ENCODE results near the gene NOC4L. TPM values are rescaled to one million over a fixed set of nuclear protein-coding genes. Genes with fewer than 3 reads are reported as not detected.
"Not testable (repeated sequence)": the region's sequence is repeated elsewhere in the genome, so short reads cannot be mapped to it uniquely, and the experiment has no call there.

Gene NOC4L
- total RNA-seq, 1 experiment from 2014 or later, result 41.4 TPM

GRCh38 chr12:132147423-132148367 lies 3.4 kb downstream of the NOC4L start:
- Mint-ChIP-seq H3K36me3 (peaks cover 7% of the 10 kb centered on the region), H3K4me1 (peaks cover 10% of the 10 kb centered on the region), H3K27me3 (ENCODE audit: low read depth) (no peaks in the 10 kb centered on the region), H3K4me3 (no peak overlapping the region), H3K9me3 (no peaks in the 10 kb centered on the region), H3K27ac (no peak overlapping the region)
- ChIA-PET CTCF (interaction anchor here (0.7 kb wide), 1 partner anchor 280 kb away, joined by 3 read pairs; no protein-coding TSS in a partner anchor), POLR2A (no interaction called here)
- DNase-seq (ENCODE audit: low spot score) (no peak), ATAC-seq (no peak)
- TF ChIP-seq ATF6 (CRISPR knock-in tag; IDR thresholded peaks at IDR 0.05) (no peak), ZMAT4 (CRISPR knock-in tag; IDR thresholded peaks at IDR 0.05) (no peak), RORB (CRISPR knock-in tag; IDR thresholded peaks at IDR 0.05) (no peak), ZNF671 (CRISPR knock-in tag; IDR thresholded peaks at IDR 0.05) (no peak), FOXK1 (CRISPR knock-in tag; IDR thresholded peaks at IDR 0.05) (no peak)

- POLR2A ChIA-PET, result no interaction called here
- H3K27ac Mint-ChIP-seq, result no peak overlapping the region
- H3K36me3 Mint-ChIP-seq, result peaks cover 4% of the 10 kb centered on the region; the same call in 1 of the 2 replicates
- ATAC-seq (no peak), DNase-seq (ENCODE audit: low spot score) (no peak)
- TF ChIP-seq NFYB (CRISPR knock-in tag; conservative IDR thresholded peaks at IDR 0.05; ENCODE audit: low read depth) (no peak), ZSCAN18 (CRISPR knock-in tag; IDR thresholded peaks at IDR 0.05) (no peak), ZNF219 (CRISPR knock-in tag; IDR thresholded peaks at IDR 0.05; ENCODE audit: borderline replicate concordance) (no peak), E2F5 (CRISPR knock-in tag; IDR thresholded peaks at IDR 0.05) (no peak), NFE2L1 (CRISPR knock-in tag; IDR thresholded peaks at IDR 0.05) (no peak), MXD4 (CRISPR knock-in tag; IDR thresholded peaks at IDR 0.05; ENCODE audit: borderline replicate concordance) (no peak), ATF6 (CRISPR knock-in tag; IDR thresholded peaks at IDR 0.05) (no peak), HMGA2 (CRISPR knock-in tag; IDR thresholded peaks at IDR 0.05) (no peak), ZNF121 (CRISPR knock-in tag; IDR thresholded peaks at IDR 0.05) (no peak), MAX (CRISPR knock-in tag; IDR thresholded peaks at IDR 0.05) (no peak), ZBTB43 (CRISPR knock-in tag; IDR thresholded peaks at IDR 0.05) (no peak), CBFB (CRISPR knock-in tag; IDR thresholded peaks at IDR 0.05; ENCODE audit: low read depth) (no peak), SMAD4 (CRISPR knock-in tag; IDR thresholded peaks at IDR 0.05) (no peak), SP1 (CRISPR knock-in tag; conservative IDR thresholded peaks at IDR 0.05) (no peak), TCF7 (CRISPR knock-in tag; IDR thresholded peaks at IDR 0.05; ENCODE audit: low read depth) (no peak), EMX1 (CRISPR knock-in tag; IDR thresholded peaks at IDR 0.05) (no peak), ATF1 (CRISPR knock-in tag; IDR thresholded peaks at IDR 0.05) (no peak)
- no peaks in the 10 kb centered on the region for H3K27me3 Mint-ChIP-seq (ENCODE audit: low read depth)
- H3K4me3 Mint-ChIP-seq, result no peak overlapping the region
- peaks cover 6% of the 10 kb centered on the region; the same call in 1 of the 2 replicates for H3K4me1 Mint-ChIP-seq
- CTCF ChIA-PET, result interaction anchor here (0.7 kb wide), 1 partner anchor 279 kb away, joined by 3 read pairs; no protein-coding TSS in a partner anchor
- H3K9me3 Mint-ChIP-seq, result no peaks in the 10 kb centered on the region
These were observed 4.2 kb downstream of the NOC4L start for GRCh38 chr12:132148368-132149045.

- H3K27me3 Mint-ChIP-seq (ENCODE audit: low read depth); H3K27ac Mint-ChIP-seq; CTCF ChIA-PET; H3K4me1 Mint-ChIP-seq; H3K36me3 Mint-ChIP-seq; H3K4me3 Mint-ChIP-seq; ATAC-seq; DNase-seq (ENCODE audit: low spot score); POLR2A ChIA-PET; H3K9me3 Mint-ChIP-seq: not testable (repeated sequence)
These were observed 5.3 kb downstream of the NOC4L start for GRCh38 chr12:132149526-132149925.
